Small intestine (tissue), 4 donors: ENCODE results near the gene VCL. TPM values are rescaled to one million over a fixed set of nuclear protein-coding genes. Genes with fewer than 3 reads are reported as not detected.

ENCODE experiments used
- polyA plus RNA-seq, 4 donors: library from polyadenylated mRNA; stranded (reverse) in 3 of 4; unstranded in 1 of 4; fragments of 200-250 nt in 3 of 4; fragments of 120-200 nt in 1 of 4; gene quantifications; one replicate each; pipeline versions ENCODE4 v1.2.1 to v1.2.3, GENCODE V29; 2013
- donor health status: healthy with polysubstance abuse.
- donor health status: Bipolar disorder and iron deficiency.
- donor health status: healthy.

The VCL gene
- polyA plus RNA-seq, 4 donors = 8.9 to 32.2 (median 20.9) TPM

Other genes starting within 250 kb of the VCL start
- gene CHCHD1, start 216.1 kb upstream of the VCL start, polyA plus RNA-seq = 10 to 100 TPM; 53.4 to 87.0 (median 79.4) TPM
- 100 to 1,000 TPM in 3 of 4 donors, 10 to 100 TPM in 1; 44.5 to 465 (median 170) TPM for gene ZSWIM8, start 212.5 kb upstream of the VCL start, polyA plus RNA-seq
- 10 to 100 TPM in 2 of 4 donors, 1 to 10 TPM in 2; 2.2 to 20.3 (median 8.9) TPM for gene NDST2, start 186.5 kb upstream of the VCL start, polyA plus RNA-seq
- gene CAMK2G, start 123.6 kb upstream of the VCL start, polyA plus RNA-seq = 10 to 100 TPM; 33.1 to 74.9 (median 46.8) TPM
- 10 to 100 TPM in 2 of 4 donors, 1 to 10 TPM in 2; 1.3 to 21.5 (median 6.4) TPM for gene PLAU, start 87.0 kb upstream of the VCL start, polyA plus RNA-seq
- gene AP3M1, start 152.7 kb downstream of the VCL start, polyA plus RNA-seq = 10 to 100 TPM in 3 of 4 donors, 1 to 10 TPM in 1; 9.7 to 40.8 (median 13.8) TPM
- gene ADK, start 153.1 kb downstream of the VCL start, polyA plus RNA-seq = 10 to 100 TPM in 2 of 4 donors, 1 to 10 TPM in 2; 7.2 to 32.3 (median 16.1) TPM